ENCODE data around the gene GCK.

Gene GCK

GRCh38 chr7:44108768-44109750 is 80.2 kb downstream of the GCK start:
- no peak for FAIRE-seq
- no peak for DNase-seq (ENCODE audit: insufficient read length, low spot score)

GRCh38 chr7:44107961-44108767 is 81.1 kb downstream of the GCK start:
- FAIRE-seq (no peak), DNase-seq (ENCODE audit: insufficient read length, low spot score) (no peak)

GRCh38 chr7:44107116-44107960 is 81.9 kb downstream of the GCK start:
- DNase-seq (ENCODE audit: insufficient read length, low spot score): no peak
- FAIRE-seq: no peak

- FAIRE-seq: no peak
- no peak for DNase-seq (ENCODE audit: insufficient read length, low spot score)
These were observed 82.8 kb downstream of the GCK start for GRCh38 chr7:44106311-44107065.

- FAIRE-seq (no peak), DNase-seq (ENCODE audit: insufficient read length, low spot score) (no peak)
These were observed 83.4 kb downstream of the GCK start for GRCh38 chr7:44105832-44106231.

GRCh38 chr7:44104860-44105771 is 84.1 kb downstream of the GCK start:
- DNase-seq (ENCODE audit: insufficient read length, low spot score) (no peak), FAIRE-seq (peak; percentile 61)

- no peak for DNase-seq (ENCODE audit: insufficient read length, low spot score)
- FAIRE-seq: no peak
These were observed 85.0 kb downstream of the GCK start, which contains the start of gene AEBP1 for GRCh38 chr7:44103923-44104859. AEBP1 (plus strand) TSS chr7:44104345; CDS start chr7:44104666, 321 bp downstream.

- FAIRE-seq: no peak
These were observed 85.7 kb downstream of the GCK start for GRCh38 chr7:44103566-44103922.

GRCh38 chr7:44102846-44103565 is 86.2 kb downstream of the GCK start:
- DNase-seq (ENCODE audit: insufficient read length, low spot score) (no peak), FAIRE-seq (no peak)

More at GRCh38 chr7:44103566-44103922, 85.7 kb downstream of the GCK start:
- DNase-seq (ENCODE audit: insufficient read length, low spot score): no peak

GRCh38 chr7:44101966-44102845 is 87.0 kb downstream of the GCK start:
- no peak for FAIRE-seq
- no peak for DNase-seq (ENCODE audit: insufficient read length, low spot score)

GRCh38 chr7:44101303-44101965 is 87.8 kb downstream of the GCK start:
- FAIRE-seq (no peak), DNase-seq (ENCODE audit: insufficient read length, low spot score) (no peak)

GRCh38 chr7:44100458-44101302 is 88.6 kb downstream of the GCK start:
- no peak for DNase-seq (ENCODE audit: insufficient read length, low spot score)
- FAIRE-seq: no peak

GRCh38 chr7:44099669-44100068 is 89.6 kb downstream of the GCK start:
- DNase-seq (ENCODE audit: insufficient read length, low spot score) (no peak), FAIRE-seq (no peak)

All from GM19239 (cell line).